ENCODE measurements around the gene BANK1. TPM values are rescaled to one million over a fixed set of nuclear protein-coding genes. Genes with fewer than 3 reads are reported as not detected.

BANK1 gene
- total and polyA plus RNA-seq, 10 of the 15 experiments (the other 5 are each of a cell fraction or from before 2014, with no cell fraction given), result 0.13 to 2.1 (median 0.42) TPM

- ChIA-PET RAD21 (ENCODE audit: unreplicated experiment) (interaction anchor here (1.3 kb wide), 1 partner anchor 13 kb away, joined by 6 read pairs; no protein-coding TSS in a partner anchor), POLR2A (no interaction called here), SMC1A (ENCODE audit: uncharacterized antibody, unreplicated experiment) (interaction anchor here (0.8 to 1.9 kb wide), 2 partner anchors 14 to 212 kb away, joined by 3 to 7 read pairs; no protein-coding TSS in a partner anchor), CTCF (no interaction called here)
- DNase-seq (ENCODE audit: low read depth, low spot score) (no peak), FAIRE-seq (peak; percentile 27), ATAC-seq (peak; percentile 98)
- in situ Hi-C loops (cut with MboI) (no loop called here), intact Hi-C loops (cut with micrococcal nuclease; ENCODE audit: unreplicated experiment) (no loop called here)
- H3K4me3 ChIP-seq, result no peak overlapping the region
- no peak overlapping the region for H3K4me2 ChIP-seq (ENCODE audit: control insufficient read depth, insufficient read depth)
- 0% methylated on average over 1 of the region's 1 CpG for WGBS (ENCODE audit: insufficient coverage, insufficient replicate concordance, low lambda C conversion rate, missing lambda C conversion rate)
- BruUV-seq (replicated peaks), result no TSS peak
- no peaks in the 10 kb centered on the region for H3K27me3 ChIP-seq (replicated peaks in 1 of 2; ENCODE audit: control insufficient read depth in 2 of 2, insufficient read depth in 2 of 2, low read length in 1 of 2)
- no peaks in the 10 kb centered on the region for H3K9me3 ChIP-seq (replicated peaks; ENCODE audit: control insufficient read depth, insufficient read depth, low read length)
- H2AFZ ChIP-seq (ENCODE audit: control insufficient read depth, low read depth, low read length), result no peak overlapping the region
- no peaks in the 10 kb centered on the region for H3K79me2 ChIP-seq (ENCODE audit: control insufficient read depth, insufficient read depth, low read length)
- H3K9ac ChIP-seq (ENCODE audit: control insufficient read depth, insufficient read depth, low read length), result no peak overlapping the region
- H3K4me1 ChIP-seq (ENCODE audit: control insufficient read depth, insufficient read depth, low read length), result no peaks in the 10 kb centered on the region
- no peaks in the 10 kb centered on the region for H3K36me3 ChIP-seq (ENCODE audit: control insufficient read depth in 2 of 2, insufficient read depth in 2 of 2, low read length in 1 of 2)
- H3K27ac ChIP-seq (ENCODE audit: control insufficient read depth, insufficient read depth), result no peak overlapping the region
- H4K20me1 ChIP-seq (ENCODE audit: control insufficient read depth, insufficient read depth), result no peaks in the 10 kb centered on the region
- TF ChIP-seq FOXK2 (IDR thresholded peaks at IDR 0.05) (no peak), ZNF384 (IDR thresholded peaks at IDR 0.05; ENCODE audit: borderline replicate concordance, low read depth, low read length) (no peak), SUZ12 (IDR thresholded peaks at IDR 0.05; ENCODE audit: unreplicated experiment) (no peak), NRF1 (conservative IDR thresholded peaks at IDR 0.05; ENCODE audit: low read depth, low read length) (no peak), BCL3 (IDR thresholded peaks at IDR 0.05; ENCODE audit: borderline replicate concordance, insufficient read depth, low read depth, low read length, poor library complexity, severe bottlenecking) (no peak), RUNX3 (IDR thresholded peaks at IDR 0.05; ENCODE audit: low read length) (peak; percentile 61), REST (IDR thresholded peaks at IDR 0.05; ENCODE audit: low read depth, low read length) (no peak), EZH2 (IDR thresholded peaks at IDR 0.05; ENCODE audit: borderline replicate concordance, control insufficient read depth, low read depth, low read length) (no peak), ZNF207 (IDR thresholded peaks at IDR 0.05; ENCODE audit: borderline replicate concordance) (no peak), ATF7 (IDR thresholded peaks at IDR 0.05; ENCODE audit: low read depth) (0 out of 2 replicates have a peak, but pooled peaks have one; percentile 25), RAD51 (IDR thresholded peaks at IDR 0.05) (no peak), CHD2 (IDR thresholded peaks at IDR 0.05; ENCODE audit: borderline replicate concordance, low read depth, low read length) (no peak), TCF3 (IDR thresholded peaks at IDR 0.05; ENCODE audit: borderline replicate concordance, insufficient read depth, low read depth, low read length) (no peak), E4F1 (IDR thresholded peaks at IDR 0.05; ENCODE audit: borderline replicate concordance, partially characterized antibody) (no peak), ZBED1 (IDR thresholded peaks at IDR 0.05; ENCODE audit: borderline replicate concordance) (no peak)
- TF ChIP-seq, protein P1, sequence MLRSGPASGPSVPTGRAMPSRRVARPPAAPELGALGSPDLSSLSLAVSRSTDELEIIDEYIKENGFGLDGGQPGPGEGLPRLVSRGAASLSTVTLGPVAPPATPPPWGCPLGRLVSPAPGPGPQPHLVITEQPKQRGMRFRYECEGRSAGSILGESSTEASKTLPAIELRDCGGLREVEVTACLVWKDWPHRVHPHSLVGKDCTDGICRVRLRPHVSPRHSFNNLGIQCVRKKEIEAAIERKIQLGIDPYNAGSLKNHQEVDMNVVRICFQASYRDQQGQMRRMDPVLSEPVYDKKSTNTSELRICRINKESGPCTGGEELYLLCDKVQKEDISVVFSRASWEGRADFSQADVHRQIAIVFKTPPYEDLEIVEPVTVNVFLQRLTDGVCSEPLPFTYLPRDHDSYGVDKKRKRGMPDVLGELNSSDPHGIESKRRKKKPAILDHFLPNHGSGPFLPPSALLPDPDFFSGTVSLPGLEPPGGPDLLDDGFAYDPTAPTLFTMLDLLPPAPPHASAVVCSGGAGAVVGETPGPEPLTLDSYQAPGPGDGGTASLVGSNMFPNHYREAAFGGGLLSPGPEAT (IDR thresholded peaks at IDR 0.05; ENCODE audit: low read depth), result peak; percentile 22; the same call in 1 of the 2 replicates
Observed at GRCh38 chr4:102061133-102061532, 270.6 kb downstream of the BANK1 start.

All from GM12878 (cell line).